Stimulated activated CD4-positive, alpha-beta T cell treated with anti-CD3 and anti-CD28 coated beads, Interleukin-4, amount 100 ng/mL, for 1 hour (primary cell): ENCODE results near the gene AKR7A3.

Experiments used
- DNase-seq: peaks from one replicate; pipeline ENCODE4 v3.0.0-alpha.2; 2020

The AKR7A3 gene

GRCh38 chr1:19288324-19289241, at the start of gene AKR7A3:
Gene AKR7A3, minus strand, starts transcription at chr1:19288770. Its CDS starts 61 bp downstream, at chr1:19288709.
- DNase-seq, result peak; percentile 67

DNA sequence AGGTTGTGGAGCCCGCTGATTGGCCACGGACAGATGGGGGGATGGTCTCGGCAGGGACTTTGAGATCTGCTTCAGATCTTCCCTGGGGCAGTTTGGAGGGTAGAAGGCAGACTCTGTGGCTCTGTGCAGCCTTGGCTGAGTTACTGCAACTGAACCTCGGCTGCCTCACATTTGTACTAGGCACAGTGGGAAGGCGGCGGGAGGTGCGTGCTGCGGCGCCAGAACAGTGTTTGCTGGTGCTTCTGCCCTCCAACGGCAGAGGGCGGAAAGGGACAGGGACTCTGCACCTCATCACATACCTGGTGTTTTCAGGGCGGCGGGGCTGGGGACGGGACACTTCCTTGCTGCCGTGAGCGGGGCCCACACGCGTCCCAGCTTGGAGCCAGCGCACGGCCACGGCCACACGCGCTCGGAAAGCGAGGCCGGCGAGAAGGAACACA, 49.8 kb upstream of the AKR7A3 start:
- no peak for DNase-seq

- no peak for DNase-seq
Measured at GRCh38 chr1:19337289-19337688, 48.7 kb upstream of the AKR7A3 start.

DNA sequence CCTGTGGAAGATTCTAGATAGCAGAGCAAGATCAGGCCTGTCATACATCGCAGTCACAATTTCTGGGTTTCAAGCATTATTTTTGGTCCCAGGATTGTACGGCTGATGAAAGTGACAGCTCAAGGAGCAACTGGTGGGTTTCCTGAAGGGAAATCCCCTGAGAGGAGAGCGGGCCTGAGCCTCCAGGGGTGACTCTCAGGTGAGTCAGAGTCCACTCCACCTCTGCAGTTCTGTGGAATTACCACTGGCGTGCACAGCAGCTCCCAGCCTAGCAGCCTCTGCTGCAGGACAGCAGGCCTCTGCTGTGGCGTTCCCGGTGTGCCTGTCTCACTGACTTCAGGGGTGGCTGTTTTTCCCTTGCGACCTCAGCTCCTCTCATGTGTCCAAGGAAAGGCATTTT, 48.0 kb upstream of the AKR7A3 start:
- DNase-seq, result peak; percentile 51

DNA sequence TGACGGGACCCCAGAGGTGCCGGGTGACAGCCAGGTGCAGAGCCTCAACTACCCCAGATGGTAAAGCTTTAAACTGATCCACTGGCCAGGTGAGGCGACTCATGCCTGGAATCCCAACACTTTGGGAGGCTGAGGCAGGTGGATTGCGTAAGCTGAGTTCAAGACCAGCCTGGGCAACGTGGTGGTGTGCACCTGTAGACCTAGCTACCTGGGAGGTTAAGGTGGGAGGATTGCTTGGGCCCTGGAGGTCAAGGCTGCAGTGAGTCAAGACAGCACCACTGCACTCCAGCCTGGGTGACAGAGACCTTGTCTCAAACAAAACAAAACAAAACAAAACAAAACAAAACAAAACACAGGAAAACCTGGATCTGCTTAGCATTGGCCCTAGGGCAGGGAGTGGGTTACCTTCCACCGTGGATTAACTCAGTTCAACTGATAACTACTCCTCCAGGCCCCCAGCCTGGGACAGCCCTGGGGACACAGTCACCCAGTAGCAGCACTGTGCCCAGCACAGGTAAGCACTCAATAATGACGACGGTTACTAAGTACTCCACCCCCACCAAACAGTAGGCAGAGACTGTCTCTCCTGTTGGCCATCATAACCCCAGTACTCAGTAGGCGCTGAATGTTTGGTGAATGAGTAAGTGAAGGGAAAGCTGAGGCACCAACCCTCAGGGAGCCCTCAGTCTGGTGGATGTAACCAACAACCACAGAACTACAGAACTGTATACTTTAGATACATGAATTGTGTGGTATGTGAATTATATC, 45.2 kb upstream of the AKR7A3 start:
- DNase-seq, result no peak

GRCh38 chr1:19332832-19333231, 44.3 kb upstream of the AKR7A3 start:
- no peak for DNase-seq

GRCh38 chr1:19331262-19331878, 42.8 kb upstream of the AKR7A3 start:
- DNase-seq, result no peak

DNA sequence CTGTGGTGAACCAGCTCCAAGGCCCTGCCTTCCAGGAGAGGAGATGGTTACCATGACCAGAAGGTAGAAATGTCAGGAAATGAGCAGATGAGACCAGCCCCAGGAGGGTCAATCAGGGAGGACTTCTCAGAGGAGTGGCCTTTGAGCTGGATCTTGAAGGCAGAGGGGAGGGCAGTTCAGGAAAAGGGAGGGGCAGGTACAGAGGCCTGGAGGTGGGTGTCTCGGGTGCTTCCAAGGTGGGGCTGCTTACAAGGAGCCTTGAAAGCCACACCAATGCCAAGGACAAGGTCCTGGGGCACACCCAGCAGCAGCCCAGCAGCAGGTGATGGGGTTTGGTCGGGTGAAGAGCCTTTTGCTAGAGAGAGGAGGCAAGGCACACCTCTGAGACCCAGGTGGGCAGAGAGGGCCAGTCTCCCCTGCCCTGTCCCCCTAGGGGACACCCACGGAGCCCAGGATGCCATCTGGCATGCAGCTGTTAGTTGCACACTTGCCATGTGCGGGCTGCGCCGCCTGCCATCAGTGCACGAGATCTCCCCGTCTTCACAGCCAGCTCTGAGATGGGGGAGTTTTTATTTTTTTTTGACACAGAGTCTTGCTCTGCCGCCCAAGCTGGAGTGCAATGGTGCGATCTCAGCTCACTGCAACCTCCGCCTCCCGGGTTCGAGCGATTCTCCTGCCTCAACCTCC, 42.0 kb upstream of the AKR7A3 start:
- no peak for DNase-seq

DNA sequence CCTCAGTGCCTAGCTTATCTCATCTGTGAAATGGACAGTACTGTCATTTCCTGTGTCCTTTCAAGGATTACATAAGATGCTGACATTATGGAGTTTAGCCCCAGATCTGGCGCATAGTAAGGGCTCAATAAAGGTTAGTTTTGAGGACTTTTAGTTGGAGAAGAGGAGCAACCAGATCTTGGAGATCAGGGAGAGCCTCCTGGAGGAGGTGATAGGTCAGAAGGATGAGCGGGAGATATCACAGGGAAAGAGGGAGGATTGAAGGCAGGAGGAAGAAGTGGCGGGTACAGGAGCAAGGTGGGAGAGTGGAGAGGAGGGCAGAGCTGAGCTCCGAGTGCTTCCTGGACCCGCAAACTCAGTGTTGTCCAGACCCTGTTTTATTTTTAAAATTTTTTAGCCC, 41.0 kb upstream of the AKR7A3 start:
- DNase-seq, result no peak

DNA sequence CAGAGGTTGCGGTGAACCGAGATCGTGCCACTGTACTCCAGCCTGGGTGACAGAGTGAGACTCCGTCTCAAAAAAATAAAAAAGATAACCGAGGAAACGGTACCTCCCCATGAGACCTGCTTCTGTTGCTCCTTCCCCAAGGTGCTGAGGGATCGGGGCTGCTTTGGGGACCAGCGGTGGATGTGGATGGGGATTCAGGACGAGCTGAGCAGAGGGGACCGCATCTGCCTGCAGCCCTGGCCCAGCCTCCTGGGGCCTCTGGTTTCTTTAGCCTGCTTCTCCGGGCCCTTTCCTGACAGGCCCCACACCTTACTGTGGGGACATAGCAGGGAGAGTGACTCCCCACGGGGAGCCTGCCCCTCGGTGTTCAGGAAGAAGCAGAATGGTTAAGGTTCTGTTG, 40.6 kb upstream of the AKR7A3 start:
- no peak for DNase-seq

- DNase-seq, result no peak
Measured at GRCh38 chr1:19328486-19328885, 39.9 kb upstream of the AKR7A3 start.

DNA sequence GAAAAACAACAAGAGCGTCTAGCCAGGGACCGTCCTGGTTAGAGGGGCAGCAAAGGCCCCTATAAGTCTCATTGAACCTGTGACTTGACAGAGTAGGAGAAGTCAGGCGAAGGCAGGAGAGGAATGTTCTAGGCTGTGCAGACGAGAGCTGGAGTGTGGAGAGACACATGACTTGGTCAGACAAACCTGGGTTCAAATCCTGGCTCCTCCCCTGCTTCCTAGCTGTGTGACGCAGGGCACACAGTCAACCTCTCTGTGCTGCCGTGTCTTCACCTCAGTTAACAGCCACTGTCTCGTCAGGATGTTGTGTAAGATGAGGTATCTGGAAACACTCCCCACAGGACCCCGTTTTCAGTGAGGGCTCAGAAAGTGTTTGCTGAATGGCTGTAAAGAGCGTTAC, 39.2 kb upstream of the AKR7A3 start:
- DNase-seq, result no peak

DNA sequence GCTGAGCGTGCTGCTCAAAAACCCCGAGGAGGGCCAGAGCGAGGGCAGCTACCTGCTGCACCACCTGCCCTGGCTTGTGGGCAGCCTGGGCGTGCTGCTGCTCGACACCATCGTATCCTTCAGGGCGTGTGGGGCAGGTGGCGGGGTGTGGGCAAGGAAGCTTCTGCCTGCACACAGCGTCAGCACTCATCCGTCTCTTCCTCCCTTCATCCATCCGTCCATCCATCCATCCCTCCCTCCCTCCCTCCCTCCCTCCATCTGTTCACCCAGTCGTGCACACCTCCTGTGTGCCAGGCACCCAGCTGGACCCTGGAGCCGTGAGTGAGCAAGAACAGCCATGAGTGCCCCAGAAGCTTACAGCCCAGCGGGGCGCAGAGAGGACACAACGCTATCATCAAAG, 38.7 kb upstream of the AKR7A3 start:
- DNase-seq, result no peak

DNA sequence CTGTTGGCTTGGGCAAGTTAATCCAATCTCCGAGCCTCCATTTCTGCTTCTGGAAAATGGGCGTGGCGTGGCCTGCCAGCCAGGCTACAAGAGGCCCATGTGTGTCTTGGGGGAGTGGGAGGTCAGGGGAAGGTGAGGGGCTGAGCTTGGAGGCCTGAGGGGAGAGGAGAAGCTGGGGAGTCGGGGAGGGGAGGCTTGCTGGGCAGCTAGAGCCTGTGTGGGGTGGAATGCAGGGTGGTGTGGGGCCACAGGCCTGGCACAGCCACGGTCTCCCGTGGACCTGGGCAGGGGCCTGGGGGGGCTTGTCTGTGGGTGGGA, 38.1 kb upstream of the AKR7A3 start:
- no peak for DNase-seq

DNA sequence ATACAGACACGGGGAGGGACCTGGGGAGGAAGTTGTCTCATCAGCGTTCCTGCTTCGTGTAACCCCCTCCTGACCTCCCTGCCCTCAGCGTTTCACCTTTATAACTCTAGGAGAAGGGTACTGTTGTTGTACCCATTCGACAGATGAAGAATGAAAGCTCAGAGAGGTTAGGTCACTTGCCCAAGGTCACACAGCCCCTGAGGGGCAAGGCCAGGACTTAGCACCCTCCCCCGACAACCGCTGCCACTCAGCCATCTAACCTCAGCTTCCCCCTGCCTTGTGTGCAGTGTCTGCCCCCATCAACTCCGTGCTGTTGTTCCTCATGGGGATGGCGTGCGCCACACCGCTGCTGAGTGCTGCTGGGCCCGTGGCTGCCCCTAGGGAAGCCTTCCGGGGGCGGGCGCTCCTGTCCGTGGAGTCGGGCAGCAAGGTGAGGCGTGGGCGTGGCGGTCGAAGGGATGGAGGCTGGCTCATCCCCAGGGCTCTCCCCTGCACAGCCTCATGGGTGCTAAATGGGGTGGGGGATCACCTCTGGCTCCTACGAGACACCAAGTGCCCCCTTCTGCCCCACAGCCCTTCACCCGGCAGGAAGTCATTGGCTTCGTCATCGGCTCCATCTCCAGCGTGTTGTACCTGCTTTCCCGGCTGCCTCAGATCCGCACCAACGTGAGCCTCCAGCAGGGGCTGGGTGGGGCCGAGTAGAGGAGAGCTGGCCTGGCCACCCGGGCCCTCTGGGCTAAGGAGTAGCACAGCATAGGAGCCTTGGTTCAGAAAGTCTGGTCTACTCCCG, 37.6 kb upstream of the AKR7A3 start:
- no peak for DNase-seq

GRCh38 chr1:19325368-19325957, 36.9 kb upstream of the AKR7A3 start:
- no peak for DNase-seq

DNA sequence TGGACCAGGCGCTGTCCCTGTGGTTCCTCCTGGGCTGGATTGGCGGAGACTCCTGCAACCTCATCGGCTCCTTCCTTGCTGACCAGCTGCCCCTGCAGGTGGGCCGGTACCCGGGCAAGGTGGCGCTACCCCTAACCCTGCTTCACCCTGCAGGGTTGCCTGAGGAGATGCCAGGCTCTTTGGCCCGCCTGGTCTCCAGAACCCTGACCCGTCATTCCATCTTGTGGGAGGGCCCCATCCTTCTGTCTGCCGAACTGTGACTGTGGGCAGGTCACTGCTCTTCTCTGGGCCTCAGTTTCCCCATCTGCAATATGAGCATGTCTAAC, 36.1 kb upstream of the AKR7A3 start:
- no peak for DNase-seq

DNA sequence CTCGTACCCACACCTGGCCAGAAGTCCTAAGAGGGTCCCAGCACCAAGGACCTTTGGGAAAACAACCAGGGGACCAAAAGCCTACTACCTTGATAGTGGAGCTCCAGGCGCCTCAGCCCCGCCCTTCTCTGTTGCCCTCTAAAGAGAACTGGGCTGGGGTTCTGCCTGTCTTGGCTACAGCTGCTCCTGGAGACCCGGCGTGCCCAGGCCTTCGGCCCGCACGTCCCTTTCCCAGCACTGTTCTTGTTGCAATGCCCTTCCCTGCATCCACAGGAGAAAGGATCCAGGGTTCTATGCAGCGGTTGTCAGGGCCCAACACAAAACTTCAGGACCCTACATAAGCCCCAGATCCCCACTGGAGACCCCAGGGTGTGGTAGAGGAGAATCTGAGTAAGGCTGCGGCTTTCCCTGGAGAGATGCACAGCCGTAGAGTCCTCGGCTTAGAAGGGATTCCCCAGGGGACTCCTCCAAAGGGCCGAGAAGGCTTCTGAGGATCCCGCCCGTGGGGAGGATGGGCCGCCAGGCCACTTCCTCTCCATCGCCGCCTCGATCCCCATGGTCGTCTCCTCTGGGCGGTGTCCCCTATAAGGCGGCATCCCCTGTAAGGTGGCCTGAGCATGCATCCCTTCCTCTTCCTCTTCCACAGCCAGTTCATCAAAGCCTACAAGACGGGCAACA, 35.6 kb upstream of the AKR7A3 start:
- DNase-seq, result no peak

DNA sequence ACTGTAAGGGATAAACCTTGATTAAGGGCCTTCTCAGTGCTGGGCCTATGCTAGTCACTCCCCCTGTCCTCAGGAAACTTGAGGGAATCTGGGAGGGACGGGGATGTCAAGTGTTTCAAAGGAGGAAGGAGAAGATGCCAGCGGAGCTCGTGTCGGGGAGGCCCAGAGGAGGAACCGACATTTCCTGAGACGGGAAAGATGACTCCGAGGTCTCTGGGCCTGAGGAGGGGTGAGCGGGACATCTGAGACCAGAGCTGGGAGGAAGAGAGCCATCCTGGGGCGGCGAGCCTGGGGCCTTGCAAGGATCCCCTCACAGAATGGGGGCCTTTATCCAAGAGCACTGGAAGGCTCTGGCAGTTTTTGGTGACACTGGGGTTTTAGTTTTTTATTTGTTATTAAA, 33.9 kb upstream of the AKR7A3 start:
- no peak for DNase-seq

GRCh38 chr1:19321071-19321470, 32.5 kb upstream of the AKR7A3 start:
- no peak for DNase-seq

GRCh38 chr1:19319196-19319595, 30.6 kb upstream of the AKR7A3 start:
- DNase-seq, result no peak
